Measurements from ENCODE around the gene SLC5A2. TPM values are rescaled to one million over a fixed set of nuclear protein-coding genes. Genes with fewer than 3 reads are reported as not detected.
"Not testable (repeated sequence)": the region's sequence is repeated elsewhere in the genome, so short reads cannot be mapped to it uniquely, and the experiment has no call there.

Gene SLC5A2
- total RNA-seq, 2 donors from 2014 or later, result not detected

DNA sequence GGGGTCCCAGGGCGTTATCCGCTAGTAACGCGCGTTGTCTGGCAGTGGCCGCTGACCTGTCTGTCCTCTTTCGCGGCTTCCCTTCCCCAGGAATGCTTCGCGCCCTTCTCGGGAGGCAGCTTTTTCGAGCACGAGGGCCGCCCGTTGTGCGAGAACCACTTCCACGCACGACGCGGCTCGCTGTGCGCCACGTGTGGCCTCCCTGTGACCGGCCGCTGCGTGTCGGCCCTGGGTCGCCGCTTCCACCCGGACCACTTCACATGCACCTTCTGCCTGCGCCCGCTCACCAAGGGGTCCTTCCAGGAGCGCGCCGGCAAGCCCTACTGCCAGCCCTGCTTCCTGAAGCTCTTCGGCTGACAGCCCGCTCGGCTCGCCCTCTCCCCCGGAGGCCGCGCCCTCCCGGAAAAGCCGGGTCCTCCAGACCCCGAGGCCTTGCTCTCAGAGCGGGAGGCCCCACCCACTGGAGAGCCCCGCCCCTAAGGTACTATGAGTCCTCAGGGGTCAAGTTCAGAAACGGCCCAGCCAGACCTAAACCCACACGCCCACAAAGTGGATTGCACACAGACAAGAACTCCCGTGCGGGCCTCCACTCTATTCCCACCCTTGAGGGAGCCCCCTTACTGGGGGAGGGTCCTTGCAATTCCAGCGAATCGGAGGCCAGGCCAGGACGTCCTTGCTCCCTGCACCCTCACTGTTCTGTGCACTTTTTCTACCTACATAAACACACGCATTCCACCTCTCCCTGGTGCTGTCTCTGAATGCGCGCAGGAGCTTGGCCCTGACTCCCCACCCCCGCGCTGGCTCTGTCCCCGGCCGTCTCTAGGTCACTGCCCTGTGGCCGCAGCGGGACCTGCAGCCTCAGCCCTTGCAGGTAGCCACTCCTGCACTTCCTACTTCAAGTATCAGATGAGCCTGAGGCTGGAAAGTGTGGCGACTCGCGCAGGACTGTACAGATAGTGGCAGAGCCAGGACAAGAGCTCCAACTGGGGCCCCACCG, 5.4 kb upstream of the SLC5A2 start:
- H3K9me3 ChIP-seq, result no peaks in the 10 kb centered on the region
- TF ChIP-seq, protein P1, sequence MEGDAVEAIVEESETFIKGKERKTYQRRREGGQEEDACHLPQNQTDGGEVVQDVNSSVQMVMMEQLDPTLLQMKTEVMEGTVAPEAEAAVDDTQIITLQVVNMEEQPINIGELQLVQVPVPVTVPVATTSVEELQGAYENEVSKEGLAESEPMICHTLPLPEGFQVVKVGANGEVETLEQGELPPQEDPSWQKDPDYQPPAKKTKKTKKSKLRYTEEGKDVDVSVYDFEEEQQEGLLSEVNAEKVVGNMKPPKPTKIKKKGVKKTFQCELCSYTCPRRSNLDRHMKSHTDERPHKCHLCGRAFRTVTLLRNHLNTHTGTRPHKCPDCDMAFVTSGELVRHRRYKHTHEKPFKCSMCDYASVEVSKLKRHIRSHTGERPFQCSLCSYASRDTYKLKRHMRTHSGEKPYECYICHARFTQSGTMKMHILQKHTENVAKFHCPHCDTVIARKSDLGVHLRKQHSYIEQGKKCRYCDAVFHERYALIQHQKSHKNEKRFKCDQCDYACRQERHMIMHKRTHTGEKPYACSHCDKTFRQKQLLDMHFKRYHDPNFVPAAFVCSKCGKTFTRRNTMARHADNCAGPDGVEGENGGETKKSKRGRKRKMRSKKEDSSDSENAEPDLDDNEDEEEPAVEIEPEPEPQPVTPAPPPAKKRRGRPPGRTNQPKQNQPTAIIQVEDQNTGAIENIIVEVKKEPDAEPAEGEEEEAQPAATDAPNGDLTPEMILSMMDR (IDR thresholded peaks at IDR 0.05), result no peak
- H3K27ac ChIP-seq, result no peak overlapping the region
- H3K36me3 ChIP-seq, result peaks cover 52% of the 10 kb centered on the region
- H3K4me3 ChIP-seq, result peak overlapping the region in 1 of 2 donors; percentile 26
- DNase-seq (ENCODE audit: low spot score), result no peak
- no peaks in the 10 kb centered on the region for H3K27me3 ChIP-seq
- peaks cover 0 to 32% of the 10 kb centered on the region in 2 donors for H3K4me1 ChIP-seq

DNA sequence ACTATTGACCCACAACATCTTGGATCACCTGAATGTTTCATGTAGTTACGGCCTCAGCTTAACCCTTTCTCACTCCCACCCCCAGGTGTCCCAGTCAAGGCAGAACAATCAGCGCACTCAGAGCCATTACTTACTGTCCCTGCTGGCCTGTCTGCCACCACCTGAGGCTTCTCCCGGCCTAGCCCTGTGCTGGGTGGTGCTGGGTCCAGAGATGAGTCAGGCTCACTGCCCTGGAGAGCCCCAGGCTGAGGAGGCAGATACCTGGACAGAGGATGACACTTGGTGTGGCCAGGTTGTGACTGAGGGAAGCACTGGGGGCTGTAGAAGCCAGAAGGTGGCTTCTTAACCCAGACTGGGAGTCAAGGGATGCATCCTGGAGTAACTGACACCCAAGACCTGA, 4.0 kb upstream of the SLC5A2 start:
- Histone ChIP-seq H3K27ac (no peak overlapping the region), H3K4me1 (peaks cover 0 to 21% of the 10 kb centered on the region in 2 donors), H3K36me3 (peaks cover 44% of the 10 kb centered on the region), H3K27me3 (no peaks in the 10 kb centered on the region), H3K9me3 (no peaks in the 10 kb centered on the region), H3K4me3 (no peak overlapping the region)
- no peak for DNase-seq (ENCODE audit: low spot score)
- TF ChIP-seq, protein P1 (IDR thresholded peaks at IDR 0.05), result no peak

- no peak for DNase-seq (ENCODE audit: low spot score)
- Histone ChIP-seq H3K36me3 (peaks cover 36% of the 10 kb centered on the region), H3K27me3 (no peaks in the 10 kb centered on the region), H3K27ac (no peak overlapping the region), H3K9me3 (no peaks in the 10 kb centered on the region), H3K4me1 (peaks cover 0 to 18% of the 10 kb centered on the region in 2 donors), H3K4me3 (no peak overlapping the region)
- TF ChIP-seq, protein P1 (IDR thresholded peaks at IDR 0.05), result no peak
These were observed 3.2 kb upstream of the SLC5A2 start for GRCh38 chr16:31479751-31480150.

DNA sequence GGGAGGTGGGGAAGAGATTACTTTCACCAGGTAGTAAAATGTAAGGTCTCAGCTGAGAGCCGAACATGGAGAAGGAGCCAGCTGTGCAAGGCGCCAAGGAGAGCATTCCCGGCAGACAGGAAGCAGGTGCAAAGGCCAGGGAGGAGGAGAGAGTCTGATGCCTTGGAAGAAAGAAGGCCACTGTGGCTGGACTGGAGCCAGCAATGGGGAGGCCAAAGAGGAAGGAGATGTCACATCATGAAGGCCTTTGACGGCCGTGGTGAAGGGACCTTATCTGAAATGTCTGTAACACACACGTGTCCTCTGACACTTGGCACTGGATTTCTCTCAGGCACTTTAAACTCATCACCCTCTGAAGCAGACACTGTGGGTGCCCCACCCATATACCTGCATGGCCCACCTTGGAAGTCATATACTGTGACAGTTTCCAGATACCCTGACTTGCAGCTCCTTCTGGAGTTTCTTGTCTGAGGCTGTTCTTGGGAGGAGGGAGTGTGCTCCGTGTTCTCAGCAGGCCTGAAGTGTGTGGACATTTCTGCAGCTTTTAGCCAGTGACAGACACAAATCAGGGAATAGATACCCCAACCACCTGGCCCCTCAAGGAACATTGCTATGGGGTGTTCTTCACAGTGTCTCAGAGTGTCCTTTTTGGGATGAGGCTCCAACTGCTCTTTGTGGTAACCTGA, 1.9 kb upstream of the SLC5A2 start:
- DNase-seq (ENCODE audit: low spot score), result no peak
- no peaks in the 10 kb centered on the region for H3K9me3 ChIP-seq
- TF ChIP-seq, protein P1 (IDR thresholded peaks at IDR 0.05), result no peak
- peaks cover 0 to 18% of the 10 kb centered on the region in 2 donors for H3K4me1 ChIP-seq
- no peak overlapping the region for H3K4me3 ChIP-seq
- no peaks in the 10 kb centered on the region for H3K27me3 ChIP-seq
- peaks cover 24% of the 10 kb centered on the region for H3K36me3 ChIP-seq
- H3K27ac ChIP-seq, result no peak overlapping the region

DNA sequence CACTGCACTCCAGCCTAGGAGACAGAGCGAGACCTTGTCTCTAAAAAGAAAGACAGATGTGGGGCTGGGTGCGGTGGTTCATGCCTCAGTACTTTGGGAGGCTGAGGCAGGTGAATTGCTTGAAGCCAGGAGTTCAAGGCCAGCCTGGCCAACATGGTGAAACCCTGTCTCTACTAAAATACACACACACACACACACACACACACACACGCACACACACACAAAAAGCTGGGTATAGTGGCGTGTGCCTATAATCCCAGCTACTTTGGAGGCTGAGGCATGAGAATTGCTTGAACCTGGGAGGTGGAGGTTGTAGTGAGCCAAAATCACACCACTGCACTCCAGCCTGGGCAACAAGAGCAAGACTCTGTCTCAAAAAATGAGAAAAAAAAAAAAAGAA, 1.1 kb downstream of the SLC5A2 start:
- H3K27ac ChIP-seq; DNase-seq (ENCODE audit: low spot score); H3K36me3 ChIP-seq; H3K27me3 ChIP-seq; H3K4me3 ChIP-seq; H3K9me3 ChIP-seq: not testable (repeated sequence)
- peaks cover 0 to 37% of the 10 kb centered on the region in 2 donors for H3K4me1 ChIP-seq

Data from right atrium auricular region (tissue), 2 donors.